Uterus (tissue), 4 donors: ENCODE data around the gene CHD5. TPM values are rescaled to one million over a fixed set of nuclear protein-coding genes. Genes with fewer than 3 reads are reported as not detected.

Experiments
- DNase-seq, 2 donors: peaks; one replicate each; pipeline ENCODE4 v3.0.0-alpha.2; 2019 to 2020
- H3K27ac ChIP-seq, 2 donors: fragments of 200-600 bp; sonication (generic); 1 replicate in 1 of 2; 2 replicates in 1 of 2; pipeline ENCODE4 v1.5.1; 2016 to 2018
- H3K27me3 ChIP-seq, 2 donors: fragments of 200-600 bp; sonication (generic); one replicate each; pipeline ENCODE4 v1.5.1; 2018 to 2019; ENCODE audit warnings: control low read depth in 1 of 2
- H3K36me3 ChIP-seq, 2 donors: fragments of 200-600 bp; sonication (generic); one replicate each; pipeline ENCODE4 v1.5.1; 2019; ENCODE audit warnings: control low read depth in 1 of 2
- H3K4me1 ChIP-seq, 2 donors: fragments of 200-600 bp; sonication (generic); one replicate each; pipeline ENCODE4 v1.5.1; 2018 to 2019; ENCODE audit warnings: control low read depth in 1 of 2
- H3K4me3 ChIP-seq, 2 donors: fragments of 200-600 bp; sonication (generic); 1 replicate in 1 of 2; 2 replicates in 1 of 2; pipeline ENCODE4 v1.5.1; 2018 to 2019; ENCODE audit warnings: mild to moderate bottlenecking in 1 of 2
- H3K9me3 ChIP-seq, 2 donors: fragments of 200-600 bp; sonication (generic); one replicate each; pipeline ENCODE4 v1.5.1; 2019; ENCODE audit warnings: control low read depth in 1 of 2
- CTCF ChIP-seq, 4 experiments: fragments of 200-600 bp in 2 of 4; fragments of 450-650 bp in 2 of 4; sonication (generic) in 2 of 4; IDR thresholded peaks; one replicate each; pipeline ENCODE4 v1.5.1; 2016 to 2019; ENCODE audit warnings: antibody characterized with exemption in 4 of 4, mild to moderate bottlenecking in 2 of 4, moderate library complexity in 1 of 4
- POLR2A ChIP-seq, 2 donors: fragments of 450-650 bp; IDR thresholded peaks; one replicate each; pipeline ENCODE4 v1.6.1; 2016; ENCODE audit warnings: antibody characterized with exemption in 2 of 2, mild to moderate bottlenecking in 1 of 2, moderate library complexity in 1 of 2
- intact Hi-C: fragments of 100-400 bp; cut with DNase I; formaldehyde crosslinking; loops from one replicate; pipeline ENCODE4 v1.15.1; 2023; ENCODE audit warnings: low total_unique reads
- total RNA-seq, 4 donors: library from RNA; depleted of rRNA in 3 of 4; stranded (reverse); fragments of >200 nt in 3 of 4; gene quantifications; one replicate each; pipeline versions ENCODE4 v1.1.0 to v1.2.4, GENCODE V29; 2014 to 2023
- donor health status: DM: yes; HTN: yes; CAD: no.

The CHD5 gene
- total RNA-seq, 4 donors from 2014 or later, result 0.69 to 1.3 TPM; not detected in 2

- no peaks in the 10 kb centered on the region for H3K4me1 ChIP-seq
- no peak for DNase-seq
- TF ChIP-seq POLR2A (IDR thresholded peaks at IDR 0.05) (no peak), CTCF (IDR thresholded peaks at IDR 0.05) (no peak)
- H3K36me3 ChIP-seq, result no peaks in the 10 kb centered on the region
- H3K27ac ChIP-seq, result no peak overlapping the region
- intact Hi-C loops, result no loop called here
- no peaks in the 10 kb centered on the region for H3K27me3 ChIP-seq
- no peak overlapping the region for H3K4me3 ChIP-seq
- no peaks in the 10 kb centered on the region for H3K9me3 ChIP-seq
Measured at GRCh38 chr1:6136516-6137220, 43.5 kb downstream of the CHD5 start.

GRCh38 chr1:6134741-6135510, 45.2 kb downstream of the CHD5 start:
- Histone ChIP-seq H3K9me3 (no peaks in the 10 kb centered on the region), H3K27ac (no peak overlapping the region), H3K4me1 (no peaks in the 10 kb centered on the region), H3K4me3 (no peak overlapping the region), H3K36me3 (no peaks in the 10 kb centered on the region), H3K27me3 (no peaks in the 10 kb centered on the region)
- no peak for TF ChIP-seq CTCF (IDR thresholded peaks at IDR 0.05)
- no peak for DNase-seq
- intact Hi-C loops, result no loop called here

GRCh38 chr1:6134206-6134605, 45.9 kb downstream of the CHD5 start:
- Histone ChIP-seq H3K36me3 (no peaks in the 10 kb centered on the region), H3K27ac (no peak overlapping the region), H3K27me3 (no peaks in the 10 kb centered on the region), H3K4me1 (no peaks in the 10 kb centered on the region), H3K4me3 (no peak overlapping the region), H3K9me3 (no peaks in the 10 kb centered on the region)
- intact Hi-C loops, result no loop called here
- TF ChIP-seq CTCF (IDR thresholded peaks at IDR 0.05) (no peak), POLR2A (IDR thresholded peaks at IDR 0.05) (no peak)
- no peak for DNase-seq

GRCh38 chr1:6133146-6133895, 46.8 kb downstream of the CHD5 start:
- H3K27ac ChIP-seq, result no peak overlapping the region
- no peak for TF ChIP-seq POLR2A (IDR thresholded peaks at IDR 0.05)
- intact Hi-C loops, result no loop called here
- H3K27me3 ChIP-seq, result no peaks in the 10 kb centered on the region
- H3K4me1 ChIP-seq, result no peaks in the 10 kb centered on the region
- no peaks in the 10 kb centered on the region for H3K9me3 ChIP-seq
- no peak overlapping the region for H3K4me3 ChIP-seq
- DNase-seq, result no peak
- no peaks in the 10 kb centered on the region for H3K36me3 ChIP-seq

- H3K27me3 ChIP-seq, result no peaks in the 10 kb centered on the region
- H3K9me3 ChIP-seq, result no peaks in the 10 kb centered on the region
- TF ChIP-seq POLR2A (IDR thresholded peaks at IDR 0.05) (no peak), CTCF (IDR thresholded peaks at IDR 0.05) (no peak)
- H3K4me1 ChIP-seq, result no peaks in the 10 kb centered on the region
- H3K4me3 ChIP-seq, result no peak overlapping the region
- no peak overlapping the region for H3K27ac ChIP-seq
- H3K36me3 ChIP-seq, result no peaks in the 10 kb centered on the region
- no peak for DNase-seq
- intact Hi-C loops, result no loop called here
Measured at GRCh38 chr1:6131561-6131960, 48.6 kb downstream of the CHD5 start.
